Prostate gland (tissue), 2 donors: ENCODE data around the gene AGPAT4. TPM values are rescaled to one million over a fixed set of nuclear protein-coding genes. Genes with fewer than 3 reads are reported as not detected.

ENCODE experiments used
- DNase-seq: peaks from one replicate; pipeline ENCODE4 v3.0.0-alpha.2; 2019; ENCODE audit warnings: low spot score
- H3K27ac ChIP-seq, 2 donors: fragments of 200-600 bp; sonication (generic); 2 replicates each; pipeline ENCODE4 v1.5.1; 2017 to 2019
- H3K27me3 ChIP-seq: fragments of 200-600 bp; sonication (generic); replicated peaks from 2 replicates; pipeline ENCODE4 v1.5.1; 2019; ENCODE audit not compliant: insufficient read depth
- H3K36me3 ChIP-seq, 2 donors: fragments of 200-600 bp; sonication (generic); 1 replicate in 1 of 2; 2 replicates in 1 of 2; pipeline versions ENCODE4 v1.5.1 to v1.8.1; 2017 to 2019
- H3K4me1 ChIP-seq: fragments of 200-600 bp; sonication (generic); replicated peaks from 2 replicates; pipeline ENCODE4 v1.5.1; 2019
- H3K4me3 ChIP-seq, 2 donors: fragments of 200-600 bp; sonication (generic); 2 replicates each; pipeline ENCODE4 v1.5.1; 2017 to 2019
- H3K9me3 ChIP-seq: fragments of 200-600 bp; sonication (generic); 2 replicates; pipeline ENCODE4 v1.5.1; 2017
- POLR2A ChIP-seq: fragments of 450-650 bp; IDR thresholded peaks from one replicate; pipeline ENCODE4 v1.6.1; 2016; ENCODE audit warnings: antibody characterized with exemption, mild to moderate bottlenecking
- POLR2AphosphoS5 ChIP-seq: sonication (generic); formaldehyde crosslinking; IDR thresholded peaks from one replicate; pipeline ENCODE4 v1.6.1; 2017; ENCODE audit warnings: antibody characterized with exemption
- WGBS: methylation state at CpG from one replicate; pipeline ENCODE4 v1.1.5; 2018; 5-methylcytosine and 5-hydroxymethylcytosine counted together
- intact Hi-C: fragments of 100-400 bp; cut with DNase I; formaldehyde crosslinking; loops from one replicate; pipeline ENCODE4 v1.14.2; 2022
- total RNA-seq, 2 donors: library from RNA; depleted of rRNA; stranded (reverse); fragments of >200 nt; gene quantifications; one replicate each; pipeline ENCODE4 v1.1.0, GENCODE V29; 2016
- TF ChIP-seq, protein P1 (sequence below), 4 experiments: fragments of 200-600 bp in 2 of 4; fragments of 450-650 bp in 2 of 4; sonication (generic) in 2 of 4; IDR thresholded peaks; 1 replicate in 3 of 4; 2 replicates in 1 of 4; pipeline ENCODE4 v1.5.1; 2016 to 2019; ENCODE audit warnings: antibody characterized with exemption in 4 of 4, mild to moderate bottlenecking in 2 of 4, moderate library complexity in 2 of 4

Gene AGPAT4
- total RNA-seq, 2 donors from 2014 or later = 1.7 to 4.2 TPM

GRCh38 chr6:161230339-161230738 lies 43.5 kb downstream of the AGPAT4 start:
- Histone ChIP-seq H3K4me3 (no peak overlapping the region), H3K9me3 (no peaks in the 10 kb centered on the region), H3K27ac (no peak overlapping the region), H3K4me1 (peaks cover 10% of the 10 kb centered on the region), H3K27me3 (no peaks in the 10 kb centered on the region), H3K36me3 (no peaks in the 10 kb centered on the region)
- TF ChIP-seq, protein P1, sequence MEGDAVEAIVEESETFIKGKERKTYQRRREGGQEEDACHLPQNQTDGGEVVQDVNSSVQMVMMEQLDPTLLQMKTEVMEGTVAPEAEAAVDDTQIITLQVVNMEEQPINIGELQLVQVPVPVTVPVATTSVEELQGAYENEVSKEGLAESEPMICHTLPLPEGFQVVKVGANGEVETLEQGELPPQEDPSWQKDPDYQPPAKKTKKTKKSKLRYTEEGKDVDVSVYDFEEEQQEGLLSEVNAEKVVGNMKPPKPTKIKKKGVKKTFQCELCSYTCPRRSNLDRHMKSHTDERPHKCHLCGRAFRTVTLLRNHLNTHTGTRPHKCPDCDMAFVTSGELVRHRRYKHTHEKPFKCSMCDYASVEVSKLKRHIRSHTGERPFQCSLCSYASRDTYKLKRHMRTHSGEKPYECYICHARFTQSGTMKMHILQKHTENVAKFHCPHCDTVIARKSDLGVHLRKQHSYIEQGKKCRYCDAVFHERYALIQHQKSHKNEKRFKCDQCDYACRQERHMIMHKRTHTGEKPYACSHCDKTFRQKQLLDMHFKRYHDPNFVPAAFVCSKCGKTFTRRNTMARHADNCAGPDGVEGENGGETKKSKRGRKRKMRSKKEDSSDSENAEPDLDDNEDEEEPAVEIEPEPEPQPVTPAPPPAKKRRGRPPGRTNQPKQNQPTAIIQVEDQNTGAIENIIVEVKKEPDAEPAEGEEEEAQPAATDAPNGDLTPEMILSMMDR (IDR thresholded peaks at IDR 0.05) = no peak
- intact Hi-C loops = no loop called here
- no peak for DNase-seq
- 80% methylated on average over 2 of the region's 2 CpGs for WGBS

DNA sequence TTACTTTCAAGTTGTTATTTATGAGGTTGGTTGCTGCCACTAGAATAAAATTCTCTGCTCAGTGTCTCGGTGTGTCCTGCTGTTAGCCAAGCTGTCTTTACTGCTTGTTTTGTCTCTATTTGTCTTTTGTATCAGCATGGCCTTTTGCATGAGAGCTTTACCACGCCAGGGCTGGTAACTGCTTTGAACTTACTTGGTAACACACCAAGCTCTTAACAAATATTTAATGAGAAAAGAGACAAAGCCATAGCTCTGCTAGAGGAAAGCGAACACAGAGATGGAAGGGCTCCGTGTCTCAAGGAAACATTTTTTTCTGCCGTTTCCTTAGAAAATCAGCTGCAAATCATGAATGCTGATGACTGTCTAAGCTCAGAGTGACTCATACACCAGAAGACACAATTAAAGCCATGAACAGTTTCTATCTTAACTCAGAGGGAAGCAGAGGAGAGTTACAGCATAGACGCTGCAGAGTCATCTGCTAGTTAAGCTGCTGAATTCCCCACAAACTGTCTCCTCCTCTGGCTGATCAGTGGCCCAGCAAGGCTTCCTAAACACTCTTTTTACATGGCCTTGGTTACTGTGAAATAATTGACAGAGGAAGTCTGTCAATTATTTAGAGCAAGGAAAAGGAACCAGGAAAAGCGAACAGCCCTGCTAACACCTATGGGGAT lies 44.8 kb downstream of the AGPAT4 start:
- H3K27ac ChIP-seq = peak overlapping the region; percentile 57 to 60
- 15% methylated on average over 7 of the region's 7 CpGs for WGBS
- H3K27me3 ChIP-seq = no peaks in the 10 kb centered on the region
- H3K9me3 ChIP-seq = no peaks in the 10 kb centered on the region
- TF ChIP-seq POLR2AphosphoS5 (peak; percentile 37), POLR2A (no peak)
- TF ChIP-seq, protein P1 (IDR thresholded peaks at IDR 0.05) = no peak
- H3K4me1 ChIP-seq = peaks cover 10% of the 10 kb centered on the region
- intact Hi-C loops = loop anchor here (5.0 kb wide), 1 partner anchor 43 kb away; the partner anchor contains the start of gene AGPAT4
- no peaks in the 10 kb centered on the region for H3K36me3 ChIP-seq
- no peak overlapping the region for H3K4me3 ChIP-seq
- DNase-seq = no peak

DNA sequence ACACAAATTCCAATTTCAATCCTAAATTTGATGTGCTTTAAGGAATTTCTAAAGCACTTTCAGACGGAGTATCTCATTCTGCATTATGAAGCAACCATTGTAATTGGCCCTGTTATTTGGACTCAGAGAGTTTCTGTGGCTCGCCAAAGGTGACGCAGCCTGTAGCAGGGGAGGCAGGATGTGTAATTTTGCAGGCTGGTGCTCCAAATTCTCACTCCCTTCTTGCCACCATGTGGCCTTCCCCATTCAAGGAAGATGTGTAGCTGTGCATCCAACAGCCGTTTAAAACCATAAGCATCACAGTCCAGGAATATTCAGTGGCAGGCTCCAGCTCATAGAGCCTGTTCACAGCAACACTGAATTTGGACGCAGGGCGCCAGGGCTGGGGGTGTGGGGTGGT lies 45.8 kb downstream of the AGPAT4 start:
- no peak for DNase-seq
- TF ChIP-seq POLR2A (no peak), POLR2AphosphoS5 (no peak)
- TF ChIP-seq, protein P1 (IDR thresholded peaks at IDR 0.05) = no peak
- Histone ChIP-seq H3K4me1 (peaks cover 10% of the 10 kb centered on the region), H3K27ac (peak overlapping the region; percentile 57 to 60), H3K9me3 (no peaks in the 10 kb centered on the region), H3K4me3 (no peak overlapping the region), H3K36me3 (no peaks in the 10 kb centered on the region), H3K27me3 (no peaks in the 10 kb centered on the region)
- WGBS = 48% methylated on average over 6 of the region's 6 CpGs
- intact Hi-C loops = loop anchor here (5.0 kb wide), 1 partner anchor 44 kb away; the partner anchor contains the start of gene AGPAT4

GRCh38 chr6:161227004-161227960 lies 46.6 kb downstream of the AGPAT4 start:
- no peaks in the 10 kb centered on the region for H3K36me3 ChIP-seq
- no peak for DNase-seq
- TF ChIP-seq, protein P1 (IDR thresholded peaks at IDR 0.05) = no peak
- TF ChIP-seq POLR2A = no peak
- no peak for TF ChIP-seq POLR2AphosphoS5
- H3K4me3 ChIP-seq = no peak overlapping the region
- peaks cover 10% of the 10 kb centered on the region for H3K4me1 ChIP-seq
- intact Hi-C loops = loop anchor here (5.0 kb wide), 1 partner anchor 45 kb away; the partner anchor contains the start of gene AGPAT4
- no peaks in the 10 kb centered on the region for H3K9me3 ChIP-seq
- peak overlapping the region in 1 of 2 donors; percentile 4 for H3K27ac ChIP-seq
- WGBS = 71% methylated on average over 15 of the region's 15 CpGs
- no peaks in the 10 kb centered on the region for H3K27me3 ChIP-seq
